Prostate gland (tissue), 2 donors: Measurements from ENCODE around the gene PI4KB.

Experiments used
- POLR2A ChIP-seq: fragments of 450-650 bp; IDR thresholded peaks from one replicate; pipeline ENCODE4 v1.6.1; 2016; ENCODE audit warnings: antibody characterized with exemption, mild to moderate bottlenecking
- POLR2AphosphoS5 ChIP-seq: sonication (generic); formaldehyde crosslinking; IDR thresholded peaks from one replicate; pipeline ENCODE4 v1.6.1; 2017; ENCODE audit warnings: antibody characterized with exemption
- TF ChIP-seq, protein P1 (sequence below), 4 experiments: fragments of 200-600 bp in 2 of 4; fragments of 450-650 bp in 2 of 4; sonication (generic) in 2 of 4; IDR thresholded peaks; 1 replicate in 3 of 4; 2 replicates in 1 of 4; pipeline ENCODE4 v1.5.1; 2016 to 2019; ENCODE audit warnings: antibody characterized with exemption in 4 of 4, mild to moderate bottlenecking in 2 of 4, moderate library complexity in 2 of 4

DNA sequence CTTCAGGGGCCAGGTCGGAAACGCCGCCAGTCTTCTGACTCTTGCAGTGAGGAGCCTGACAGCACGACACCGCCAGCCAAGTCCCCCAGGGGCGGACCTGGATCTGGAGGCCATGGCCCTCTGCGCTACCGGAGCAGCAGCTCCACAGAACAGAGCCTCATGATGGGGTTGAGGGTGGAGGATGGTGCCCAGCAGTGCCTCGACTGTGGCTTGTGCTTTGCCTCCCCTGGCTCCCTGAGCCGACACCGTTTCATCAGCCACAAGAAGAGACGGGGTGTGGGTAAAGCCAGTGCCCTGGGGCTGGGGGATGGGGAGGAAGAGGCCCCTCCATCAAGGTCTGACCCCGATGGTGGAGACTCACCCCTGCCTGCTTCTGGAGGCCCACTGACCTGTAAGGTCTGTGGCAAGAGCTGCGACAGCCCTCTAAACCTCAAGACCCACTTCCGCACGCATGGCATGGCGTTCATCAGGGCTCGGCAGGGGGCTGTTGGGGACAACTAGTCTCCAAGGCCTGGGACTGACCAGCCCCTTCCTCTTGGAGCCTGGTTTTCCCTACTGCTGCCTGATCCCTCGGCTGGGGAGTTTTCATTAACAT lies 36.4 kb downstream of the PI4KB start:
- TF ChIP-seq, protein P1, sequence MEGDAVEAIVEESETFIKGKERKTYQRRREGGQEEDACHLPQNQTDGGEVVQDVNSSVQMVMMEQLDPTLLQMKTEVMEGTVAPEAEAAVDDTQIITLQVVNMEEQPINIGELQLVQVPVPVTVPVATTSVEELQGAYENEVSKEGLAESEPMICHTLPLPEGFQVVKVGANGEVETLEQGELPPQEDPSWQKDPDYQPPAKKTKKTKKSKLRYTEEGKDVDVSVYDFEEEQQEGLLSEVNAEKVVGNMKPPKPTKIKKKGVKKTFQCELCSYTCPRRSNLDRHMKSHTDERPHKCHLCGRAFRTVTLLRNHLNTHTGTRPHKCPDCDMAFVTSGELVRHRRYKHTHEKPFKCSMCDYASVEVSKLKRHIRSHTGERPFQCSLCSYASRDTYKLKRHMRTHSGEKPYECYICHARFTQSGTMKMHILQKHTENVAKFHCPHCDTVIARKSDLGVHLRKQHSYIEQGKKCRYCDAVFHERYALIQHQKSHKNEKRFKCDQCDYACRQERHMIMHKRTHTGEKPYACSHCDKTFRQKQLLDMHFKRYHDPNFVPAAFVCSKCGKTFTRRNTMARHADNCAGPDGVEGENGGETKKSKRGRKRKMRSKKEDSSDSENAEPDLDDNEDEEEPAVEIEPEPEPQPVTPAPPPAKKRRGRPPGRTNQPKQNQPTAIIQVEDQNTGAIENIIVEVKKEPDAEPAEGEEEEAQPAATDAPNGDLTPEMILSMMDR (IDR thresholded peaks at IDR 0.05) = no peak
- TF ChIP-seq POLR2AphosphoS5 (no peak), POLR2A (no peak)
